ENCODE measurements around the gene THADA. TPM values are rescaled to one million over a fixed set of nuclear protein-coding genes. Genes with fewer than 3 reads are reported as not detected.

THADA gene
- total and polyA plus RNA-seq, 2 donors (not counting 3 experiments of a cell fraction or from before 2014, with no cell fraction given): 22.6 to 25.3 TPM

GRCh38 chr2:43254331-43254730, 341.5 kb downstream of the THADA start:
- dilution Hi-C loops (cut with MboI; ENCODE audit: extremely low pct_ligation_motif_present, low sequenced_read_pairs) (no loop called here), intact Hi-C loops (cut with micrococcal nuclease) (no loop called here)
- Histone ChIP-seq H3K4me2 (ENCODE audit: insufficient read depth, low read length) (no peak overlapping the region), H3K9ac (replicated peaks; ENCODE audit: extremely low read depth, insufficient read depth, low read length) (no peak overlapping the region), H3K36me3 (ENCODE audit: control insufficient read depth in 2 of 2, extremely low read depth in 1 of 2, insufficient read depth in 2 of 2, low read length in 2 of 2) (peaks cover 0 to 2% of the 10 kb centered on the region in 2 experiments), H3K9me1 (replicated peaks; ENCODE audit: control insufficient read depth, extremely low read depth, insufficient read depth, low read length) (no peaks in the 10 kb centered on the region), H2AFZ (ENCODE audit: low read depth, low read length) (no peak overlapping the region), H3K79me2 (ENCODE audit: control insufficient read depth, insufficient read depth, low read length) (no peaks in the 10 kb centered on the region), H3K4me3 (replicated peaks in 1 of 3; ENCODE audit: insufficient read depth in 1 of 3, low read depth in 1 of 3, low read length in 3 of 3) (no peak overlapping the region), H3K4me1 (ENCODE audit: control insufficient read depth, extremely low read depth, insufficient read depth, low read length) (no peaks in the 10 kb centered on the region), H3K27me3 (ENCODE audit: control insufficient read depth in 2 of 2, insufficient read depth in 2 of 2, low read length in 2 of 2) (no peaks in the 10 kb centered on the region), H3K27ac (ENCODE audit: insufficient read depth, low read depth, low read length) (no peak overlapping the region), H3K9me3 (replicated peaks; ENCODE audit: control insufficient read depth, insufficient read depth, low read length) (no peaks in the 10 kb centered on the region), H4K20me1 (replicated peaks; ENCODE audit: control insufficient read depth, extremely low read depth, insufficient read depth, low read length) (no peaks in the 10 kb centered on the region)
- no peak for TF ChIP-seq MYC (IDR thresholded peaks at IDR 0.05; ENCODE audit: low read depth, low read length)
- no peak for TF ChIP-seq FOS (IDR thresholded peaks at IDR 0.05; ENCODE audit: borderline replicate concordance, insufficient read depth, low read length)
- TF ChIP-seq POLR2AphosphoS5 (IDR thresholded peaks at IDR 0.05; ENCODE audit: insufficient read depth, low read depth, low read length): no peak
- no peak for TF ChIP-seq CTCF (IDR thresholded peaks at IDR 0.05; ENCODE audit: extremely low read depth in 1 of 2, insufficient read depth in 1 of 2, low read depth in 1 of 2, low read length in 2 of 2)
- TF ChIP-seq MAX (IDR thresholded peaks at IDR 0.05; ENCODE audit: insufficient read depth, insufficient read length): no peak
- TF ChIP-seq POLR2A (IDR thresholded peaks at IDR 0.05; ENCODE audit: low read depth, low read length): no peak
- no peak for TF ChIP-seq GATA2 (IDR thresholded peaks at IDR 0.05; ENCODE audit: insufficient read depth, insufficient read length, low read depth, low read length)
- TF ChIP-seq EZH2 (IDR thresholded peaks at IDR 0.05; ENCODE audit: borderline replicate concordance, low read depth, low read length, severe bottlenecking): no peak
- no peak for TF ChIP-seq JUN (IDR thresholded peaks at IDR 0.05; ENCODE audit: borderline replicate concordance, insufficient read depth, insufficient read length, low read depth)
- ChIA-PET POLR2A (no interaction called here), CTCF (no interaction called here)
- no peak for DNase-seq (ENCODE audit: low read depth, low spot score)
- BruUV-seq (replicated peaks): no TSS peak
- no peak for FAIRE-seq

Data from endothelial cell of umbilical vein (primary cell).